Hematopoietic multipotent progenitor cell treated with erythropoietin and hydrocortisone succinate and interleukin-3 and kit ligand, for 17 days (in vitro differentiated cells): Measurements from ENCODE around the gene CPXM1.
"Not testable (repeated sequence)": the region's sequence is repeated elsewhere in the genome, so short reads cannot be mapped to it uniquely, and the experiment has no call there.

Experiments
- DNase-seq: peaks from one replicate; pipeline ENCODE4 v3.0.0-alpha.2; 2015; ENCODE audit warnings: low spot score

CPXM1 gene

DNA sequence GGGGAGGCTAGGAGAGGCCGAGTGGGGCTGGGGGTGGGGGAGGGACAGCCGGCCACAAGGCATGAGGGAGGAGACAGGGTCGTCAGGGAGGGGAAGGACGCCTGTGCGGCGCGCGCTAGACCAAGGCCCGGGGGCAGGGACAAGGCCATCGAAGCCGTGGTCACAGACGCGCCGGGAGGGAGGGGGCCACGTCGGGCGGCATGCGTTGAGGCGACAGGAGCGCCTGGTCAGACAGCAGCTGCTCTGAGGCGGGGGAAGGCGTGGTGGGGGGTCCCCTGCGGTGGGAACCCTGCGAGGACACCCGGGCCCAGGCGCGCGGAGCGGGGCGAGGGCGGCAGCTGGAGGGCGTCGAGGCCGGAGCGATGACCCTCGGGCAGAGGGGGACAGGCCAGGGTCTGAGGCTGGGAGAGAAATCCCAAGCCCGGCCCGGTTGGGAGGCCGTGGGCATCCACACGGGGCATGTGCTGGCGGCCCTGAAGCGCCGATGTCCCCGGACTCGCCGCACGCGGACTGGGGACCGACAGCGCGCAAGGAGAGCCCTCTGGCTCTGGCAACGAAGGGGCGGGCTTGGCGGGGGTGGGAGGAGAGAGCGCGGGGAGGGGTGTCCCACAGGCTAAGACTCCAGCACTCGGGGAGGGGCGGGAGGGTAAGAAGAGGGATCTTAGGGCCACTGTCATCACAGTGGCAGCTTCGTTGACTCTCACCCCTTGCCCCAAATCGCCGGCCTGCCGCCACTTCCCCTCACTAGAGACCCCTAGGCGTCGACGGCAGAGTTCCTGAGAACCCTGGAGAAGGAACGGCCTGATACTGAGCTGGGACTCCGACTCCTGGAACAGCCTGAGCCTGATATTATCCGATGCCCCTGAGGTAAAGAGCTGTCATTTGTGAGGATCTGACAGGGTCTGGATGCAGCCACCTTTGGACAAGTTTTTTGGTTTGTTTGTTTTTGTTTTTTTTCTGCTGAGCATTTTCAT lies 20.8 kb upstream of the CPXM1 start:
- DNase-seq, result no peak

GRCh38 chr20:2820084-2820895 lies 19.9 kb upstream of the CPXM1 start:
- no peak for DNase-seq

DNA sequence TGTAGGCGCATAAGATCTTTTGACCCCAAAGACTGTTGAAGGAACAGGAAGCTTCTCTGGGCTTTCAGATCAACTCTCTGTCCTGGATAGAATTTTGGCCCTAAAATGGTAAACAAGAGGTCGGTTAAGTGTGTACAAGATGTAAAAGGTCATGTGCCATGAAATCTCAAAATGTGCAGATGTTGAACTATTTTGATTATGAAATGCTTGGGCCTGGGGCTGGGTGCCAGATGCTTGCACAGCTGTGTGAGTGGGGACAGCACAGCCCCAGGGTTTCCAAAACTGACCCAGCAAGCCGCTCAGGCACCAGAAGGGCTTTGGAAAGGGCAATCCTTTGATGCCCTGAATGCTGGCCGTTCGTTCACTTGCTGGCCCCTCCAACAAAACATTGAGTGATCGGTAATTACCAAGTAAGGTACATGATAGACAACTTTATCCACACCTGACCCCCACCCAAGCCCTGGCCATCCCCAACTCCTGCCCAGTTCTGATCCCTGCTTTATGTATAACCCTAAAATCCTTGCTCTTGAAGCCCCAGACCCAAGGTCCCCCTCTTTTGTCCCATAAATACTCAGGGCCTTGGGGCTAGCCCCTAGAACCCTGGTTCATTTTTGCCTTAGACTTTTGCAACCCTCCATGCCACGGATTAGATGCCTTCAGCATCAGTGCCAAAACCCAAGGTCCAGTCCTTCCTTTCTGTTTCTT lies 17.6 kb upstream of the CPXM1 start:
- DNase-seq, result no peak

DNA sequence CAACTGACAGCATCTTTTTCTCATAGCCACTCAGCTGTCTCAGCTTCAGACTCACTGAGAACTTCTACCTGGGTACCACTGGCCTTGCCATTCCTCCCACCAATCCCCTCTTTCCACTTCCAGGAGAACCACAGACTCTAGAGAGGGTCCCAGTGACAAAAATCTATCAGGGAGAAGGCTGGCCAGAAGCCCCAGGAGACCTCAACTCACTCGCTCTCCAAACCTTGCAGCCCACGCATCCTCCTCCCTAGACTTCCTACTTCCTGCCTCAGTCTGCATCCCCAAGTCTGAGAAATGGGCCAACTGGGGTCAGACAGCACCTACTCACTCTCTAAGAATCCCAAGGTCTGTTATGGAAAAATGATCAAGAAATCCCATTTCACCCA lies 16.9 kb upstream of the CPXM1 start:
- no peak for DNase-seq

- no peak for DNase-seq
Observed at GRCh38 chr20:2816583-2817340, 16.3 kb upstream of the CPXM1 start.

- no peak for DNase-seq
Observed at GRCh38 chr20:2816030-2816582, 15.7 kb upstream of the CPXM1 start, which contains the start of gene TMEM239. TMEM239 (plus strand) TSS chr20:2816364; CDS start chr20:2816555, 191 bp downstream.

DNA sequence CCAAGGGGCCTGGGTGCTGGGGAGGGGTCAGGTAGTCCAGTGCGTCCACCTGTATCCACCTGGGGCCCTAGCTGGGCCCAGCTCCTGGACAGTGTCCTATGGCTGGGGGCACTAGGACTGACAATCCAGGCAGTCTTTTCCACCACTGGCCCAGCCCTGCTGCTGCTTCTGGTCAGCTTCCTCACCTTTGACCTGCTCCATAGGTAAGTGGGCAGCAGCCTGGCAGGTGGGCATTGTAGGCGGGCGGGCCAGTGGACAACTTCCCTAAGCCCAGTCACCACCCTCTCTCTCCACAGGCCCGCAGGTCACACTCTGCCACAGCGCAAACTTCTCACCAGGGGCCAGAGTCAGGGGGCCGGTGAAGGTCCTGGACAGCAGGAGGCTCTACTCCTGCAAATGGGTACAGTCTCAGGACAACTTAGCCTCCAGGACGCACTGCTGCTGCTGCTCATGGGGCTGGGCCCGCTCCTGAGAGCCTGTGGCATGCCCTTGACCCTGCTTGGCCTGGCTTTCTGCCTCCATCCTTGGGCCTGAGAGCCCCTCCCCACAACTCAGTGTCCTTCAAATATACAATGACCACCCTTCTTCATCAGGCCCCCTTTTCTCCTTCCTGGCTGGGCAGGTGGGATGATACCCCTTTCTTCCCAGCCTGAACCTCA lies 14.9 kb upstream of the CPXM1 start:
- DNase-seq, result no peak

- DNase-seq, result no peak
Observed at GRCh38 chr20:2814587-2815051, 14.2 kb upstream of the CPXM1 start, which contains the start of gene C20orf141. C20orf141 (plus strand) TSS chr20:2814987; CDS start chr20:2815185, 198 bp downstream.

DNA sequence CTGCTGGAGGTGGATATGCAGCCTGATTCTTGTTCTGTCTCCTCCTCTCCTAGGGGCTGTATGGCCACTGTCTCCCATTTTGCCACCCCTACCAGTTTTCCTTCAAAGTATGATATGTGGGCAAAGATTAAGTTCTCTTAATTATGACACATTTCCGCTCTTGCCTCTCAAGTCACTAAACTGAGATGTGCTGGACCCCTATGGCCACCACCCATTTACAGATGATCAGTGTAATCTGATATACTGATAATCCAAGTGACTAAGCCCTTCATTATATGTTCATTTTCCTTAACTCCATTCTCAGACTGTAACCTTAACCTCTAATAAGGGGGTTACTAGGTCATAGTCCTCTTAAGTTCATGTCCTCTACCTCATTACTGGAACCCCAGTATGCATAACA lies 13.6 kb upstream of the CPXM1 start:
- no peak for DNase-seq

DNA sequence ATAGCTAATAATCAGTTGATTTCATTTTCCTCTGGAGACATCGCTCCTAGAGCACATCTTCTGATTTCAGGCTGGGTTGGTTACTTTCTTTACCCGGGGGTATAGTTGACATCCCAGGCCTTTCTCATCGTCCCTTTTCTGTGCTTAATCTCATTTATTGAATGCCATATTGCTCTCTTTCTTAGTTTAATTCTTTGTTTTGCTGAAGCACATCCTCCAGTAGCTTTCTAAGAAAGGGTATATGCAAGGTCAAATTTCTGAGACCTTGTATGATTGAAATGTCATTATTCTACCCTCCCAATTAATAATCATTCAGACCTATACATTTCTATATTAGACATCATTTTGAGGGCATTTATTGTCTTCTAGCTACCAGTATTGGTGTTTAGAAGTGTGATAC lies 11.8 kb upstream of the CPXM1 start:
- no peak for DNase-seq

DNA sequence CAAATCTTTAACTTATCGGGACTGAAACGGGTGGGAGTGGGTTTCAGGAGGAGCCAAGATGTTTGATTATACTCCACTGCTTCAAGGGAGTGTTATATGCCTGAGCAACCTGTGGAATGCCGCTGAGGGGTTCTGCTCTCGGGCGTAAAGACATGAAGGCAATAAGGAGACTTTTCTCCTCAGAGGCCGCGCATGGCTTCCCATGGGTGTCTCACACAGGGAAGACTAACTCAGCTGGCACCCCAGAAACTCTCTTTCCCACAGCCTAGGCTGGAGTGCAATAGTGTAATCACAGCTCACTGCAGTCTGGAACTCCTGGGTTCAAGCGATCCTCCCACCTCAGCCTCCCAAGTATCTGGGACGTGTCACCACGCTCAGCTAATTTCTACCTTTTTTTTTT lies 9.3 kb upstream of the CPXM1 start:
- no peak for DNase-seq

DNA sequence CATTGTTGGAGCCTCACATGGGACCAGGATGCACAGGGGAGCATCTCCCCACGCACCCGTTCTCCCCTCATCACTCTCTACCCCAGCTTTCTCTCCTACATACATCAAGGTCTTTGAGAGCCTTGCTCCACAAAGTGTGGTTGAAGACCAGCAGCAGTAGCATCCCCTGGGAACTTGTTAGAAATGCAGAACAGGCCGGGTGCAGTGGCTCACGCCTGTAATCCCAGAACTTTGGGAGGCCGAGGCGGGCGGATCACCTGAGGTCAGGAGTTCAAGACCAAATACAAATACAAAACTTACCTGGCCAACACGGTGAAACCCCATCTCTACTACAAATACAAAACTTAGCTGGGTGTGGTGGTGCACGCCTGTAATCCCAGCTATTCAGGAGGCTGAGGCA lies 7.5 kb upstream of the CPXM1 start:
- not testable (repeated sequence) for DNase-seq

GRCh38 chr20:2807019-2807418 lies 6.6 kb upstream of the CPXM1 start:
- no peak for DNase-seq

- DNase-seq, result no peak
Observed at GRCh38 chr20:2806351-2806701, 5.9 kb upstream of the CPXM1 start.

DNA sequence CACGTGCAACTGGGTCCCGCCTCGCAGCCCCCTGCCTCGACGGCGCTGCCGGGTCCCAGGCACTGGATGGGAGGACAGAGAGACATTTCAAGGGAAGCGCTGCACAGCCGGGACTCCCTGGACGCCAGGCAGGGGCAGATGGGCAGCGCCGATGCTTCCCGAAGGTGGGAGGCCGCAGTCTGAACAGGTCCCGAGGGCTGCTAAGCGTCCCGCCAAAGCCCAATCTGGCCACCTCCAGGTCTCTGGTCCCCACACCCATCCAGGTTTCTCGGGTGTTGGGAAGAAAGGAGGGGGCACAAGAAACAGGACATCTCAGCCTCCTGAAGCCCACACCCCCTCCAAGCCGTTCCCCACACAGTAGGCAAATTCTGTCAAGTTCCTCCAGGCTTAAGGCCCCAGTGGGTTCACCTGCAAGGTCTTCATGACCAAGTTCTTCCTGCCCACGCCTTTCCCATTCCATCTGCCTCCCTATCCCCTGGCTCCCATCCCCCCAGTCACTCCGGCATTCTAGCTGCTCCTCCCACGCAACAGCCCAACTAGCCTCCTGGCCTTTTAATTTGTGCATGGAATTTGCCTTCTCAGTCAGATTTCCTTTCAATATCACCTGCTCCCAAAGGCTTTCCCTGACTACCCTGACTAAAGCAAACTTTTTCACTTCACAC lies 5.4 kb upstream of the CPXM1 start:
- DNase-seq, result no peak

GRCh38 chr20:2804852-2805688 lies 4.6 kb upstream of the CPXM1 start:
- DNase-seq, result no peak

DNA sequence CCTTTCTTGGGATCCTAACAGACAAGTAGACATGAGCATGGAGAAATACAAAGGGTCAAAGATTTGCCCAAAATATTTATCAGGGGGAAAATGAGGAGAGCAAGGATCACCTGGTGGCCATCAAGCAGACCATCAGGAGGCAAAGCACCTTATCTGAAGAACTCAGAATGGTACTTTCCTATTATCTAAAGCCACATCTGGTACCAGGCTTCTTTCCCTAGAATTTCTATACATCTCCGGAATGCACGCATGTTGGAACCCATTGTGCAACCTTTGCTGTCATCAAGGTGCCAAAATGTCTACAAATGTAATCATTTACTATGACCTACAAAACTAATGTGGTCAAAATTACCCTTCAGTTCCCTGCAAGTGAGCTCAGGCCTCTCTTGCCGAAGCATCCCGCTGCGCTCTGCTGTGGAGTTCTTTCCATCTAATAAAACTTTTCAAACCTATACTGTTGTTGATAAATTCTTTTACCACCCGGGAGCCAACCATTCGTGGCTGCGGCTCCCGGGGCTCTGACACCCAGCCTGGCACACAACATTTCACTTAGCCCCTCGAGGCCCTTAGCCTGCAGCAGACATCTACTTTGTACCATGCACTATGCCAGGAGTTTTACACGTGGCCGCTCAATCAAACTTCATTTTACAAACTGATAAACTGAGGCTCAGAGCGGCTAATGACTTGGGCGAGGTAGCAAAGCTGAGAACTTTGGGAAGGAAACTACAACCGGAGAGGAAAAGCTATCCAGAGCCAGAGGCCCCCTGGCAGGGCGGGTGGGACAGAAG lies 3.8 kb upstream of the CPXM1 start:
- no peak for DNase-seq

- DNase-seq, result no peak
Observed at GRCh38 chr20:2801286-2801728, 880 bp upstream of the CPXM1 start.
